GM21717 (cell line): ENCODE measurements around the gene GOT2.
"Not testable (repeated sequence)": the region's sequence is repeated elsewhere in the genome, so short reads cannot be mapped to it uniquely, and the experiment has no call there.

ENCODE experiments used
- ATAC-seq: cut with Tn5 transposase; IDR thresholded peaks from one replicate; pipeline ENCODE4 v1.9.1; 2021; ENCODE audit warnings: mild to moderate bottlenecking, moderate library complexity; ENCODE audit not compliant: unreplicated experiment

The GOT2 gene

GRCh38 chr16:58733671-58734458 lies at the start of gene GOT2:
Gene GOT2 (minus strand): TSS chr16:58734316. CDS start chr16:58734228, 88 bp downstream.
- ATAC-seq = peak; percentile 94

- not testable (repeated sequence) for ATAC-seq
These were observed 45.2 kb upstream of the GOT2 start for GRCh38 chr16:58779291-58779690.

- no peak for ATAC-seq
These were observed 39.8 kb upstream of the GOT2 start for GRCh38 chr16:58773870-58774269.

- ATAC-seq = no peak
These were observed 34.0 kb upstream of the GOT2 start for GRCh38 chr16:58768145-58768544.

- no peak for ATAC-seq
These were observed 33.5 kb upstream of the GOT2 start for GRCh38 chr16:58767581-58767980.

GRCh38 chr16:58756650-58757332 lies 22.7 kb upstream of the GOT2 start:
- ATAC-seq = no peak

GRCh38 chr16:58755989-58756649 lies 22.0 kb upstream of the GOT2 start:
- peak; percentile 94 for ATAC-seq

GRCh38 chr16:58753711-58754134 lies 19.6 kb upstream of the GOT2 start:
- ATAC-seq = no peak

- no peak for ATAC-seq
These were observed 10.4 kb upstream of the GOT2 start for GRCh38 chr16:58744497-58744896.

GRCh38 chr16:58741976-58742375 lies 7.9 kb upstream of the GOT2 start:
- ATAC-seq = no peak

- no peak for ATAC-seq
These were observed 7.0 kb upstream of the GOT2 start for GRCh38 chr16:58741166-58741565.

- no peak for ATAC-seq
These were observed 4.7 kb upstream of the GOT2 start for GRCh38 chr16:58738672-58739296.

GRCh38 chr16:58736341-58736740 lies 2.2 kb upstream of the GOT2 start:
- ATAC-seq = not testable (repeated sequence)

- ATAC-seq = no peak
These were observed 307 bp upstream of the GOT2 start for GRCh38 chr16:58734459-58734787.

- no peak for ATAC-seq
These were observed 857 bp downstream of the GOT2 start for GRCh38 chr16:58733248-58733670.

- ATAC-seq = peak; percentile 46
These were observed 1.4 kb downstream of the GOT2 start for GRCh38 chr16:58732545-58733247.

GRCh38 chr16:58730724-58731370 lies 3.3 kb downstream of the GOT2 start:
- ATAC-seq = no peak

- ATAC-seq = no peak
These were observed 6.1 kb downstream of the GOT2 start for GRCh38 chr16:58727796-58728568.

- ATAC-seq = no peak
These were observed 6.9 kb downstream of the GOT2 start for GRCh38 chr16:58727028-58727781.
